ENCODE measurements around the gene NUB1.

- no peak for TF ChIP-seq POLR2A (IDR thresholded peaks at IDR 0.05; ENCODE audit: low read length)
- TF ChIP-seq GATA1 (IDR thresholded peaks at IDR 0.05; ENCODE audit: low read depth, low read length): no peak
Measured at GRCh38 chr7:151399906-151400305, 58.3 kb downstream of the NUB1 start.
